Panc1 (cell line): ENCODE measurements around the gene PGA5.
"Not testable (repeated sequence)": the region's sequence is repeated elsewhere in the genome, so short reads cannot be mapped to it uniquely, and the experiment has no call there.

Source experiments
- CTCF ChIP-seq: fragments of 450-650 bp; IDR thresholded peaks from 2 replicates; pipeline ENCODE4 v1.5.1; 2017; ENCODE audit warnings: mild to moderate bottlenecking
- POLR2AphosphoS5 ChIP-seq: IDR thresholded peaks from 2 replicates; pipeline ENCODE4 v1.6.1; 2012; ENCODE audit warnings: mild to moderate bottlenecking, low read depth, low read length, moderate library complexity
- SIN3A ChIP-seq: IDR thresholded peaks from 2 replicates; pipeline ENCODE4 v1.6.1; 2012; ENCODE audit warnings: low read depth, mild to moderate bottlenecking, low read length, moderate library complexity, borderline replicate concordance; ENCODE audit not compliant: insufficient read depth

DNA sequence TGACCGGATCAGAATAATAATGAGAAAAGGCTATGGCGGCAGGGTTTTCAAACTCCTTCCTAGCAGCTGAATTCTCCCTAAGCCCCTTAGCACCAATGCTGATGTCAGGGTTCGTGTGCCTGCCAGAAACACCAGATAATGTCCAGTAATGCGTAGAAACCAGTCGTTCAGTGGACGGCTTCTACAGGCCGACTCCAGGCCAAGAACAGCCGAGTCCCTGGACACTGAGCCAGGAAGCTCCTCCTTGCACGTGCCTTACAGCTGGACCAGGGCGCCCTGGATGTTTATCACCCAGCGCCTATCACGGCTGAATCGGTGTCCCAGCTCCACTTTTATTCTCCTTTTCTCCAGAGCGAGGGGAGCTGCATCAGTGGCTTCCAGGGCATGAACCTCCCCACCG lies 28.8 kb upstream of the PGA5 start:
- TF ChIP-seq SIN3A, CTCF, POLR2AphosphoS5: not testable (repeated sequence)
